Neuronal stem cell (in vitro differentiated cells): ENCODE measurements around the gene C6orf47.
A peak's percentile ranks its signal among the peaks of the same experiment; 100 is the strongest.

Source experiments
- DNase-seq: peaks from one replicate; pipeline ENCODE4 v3.0.0-alpha.2; 2013; ENCODE audit warnings: low spot score
- H2AFZ ChIP-seq: one replicate; pipeline ENCODE4 v1.6.1; 2013; ENCODE audit warnings: mild to moderate bottlenecking, low read length, inconsistent platforms
- H2AK5ac ChIP-seq: 2 replicates; pipeline ENCODE4 v1.6.1; 2013; ENCODE audit warnings: low read depth, mild to moderate bottlenecking, inconsistent platforms, low read length, moderate library complexity, mixed read lengths
- H2BK120ac ChIP-seq: 2 replicates; pipeline ENCODE4 v1.6.1; 2013; ENCODE audit warnings: low read depth, mild to moderate bottlenecking, inconsistent platforms, low read length, moderate library complexity, mixed read lengths
- H2BK12ac ChIP-seq: one replicate; pipeline ENCODE4 v1.6.1; 2013; ENCODE audit warnings: low read length, inconsistent platforms
- H2BK15ac ChIP-seq: 2 replicates; pipeline ENCODE4 v1.6.1; 2013; ENCODE audit warnings: mild to moderate bottlenecking, low read length, inconsistent platforms, mixed read lengths
- H2BK5ac ChIP-seq: one replicate; pipeline ENCODE4 v1.6.1; 2013; ENCODE audit warnings: inconsistent platforms, mild to moderate bottlenecking, low read length, moderate library complexity
- H3K14ac ChIP-seq: one replicate; pipeline ENCODE4 v1.6.1; 2013; ENCODE audit warnings: low read length, inconsistent platforms
- H3K18ac ChIP-seq: 2 replicates; pipeline ENCODE4 v1.6.1; 2013; ENCODE audit warnings: low read length, inconsistent platforms
- H3K23ac ChIP-seq: 2 replicates; pipeline ENCODE4 v1.6.1; 2013; ENCODE audit warnings: low read depth, mild to moderate bottlenecking, mixed read lengths, low read length, inconsistent platforms; ENCODE audit not compliant: poor library complexity
- H3K27ac ChIP-seq: replicated peaks from 3 replicates; pipeline ENCODE4 v1.5.1; 2013; ENCODE audit warnings: low read length, inconsistent platforms
- H3K27me3 ChIP-seq, 3 experiments: 2 replicates each; pipeline ENCODE4 v1.6.1; 2013; ENCODE audit warnings: low read length in 3 of 3, mild to moderate bottlenecking in 2 of 3, inconsistent platforms in 1 of 3, low read depth in 1 of 3, mixed read lengths in 1 of 3, moderate library complexity in 1 of 3; ENCODE audit not compliant: control insufficient read depth in 3 of 3, insufficient read depth in 3 of 3
- H3K36me3 ChIP-seq, 2 donors: replicated peaks in 1 of 2; 2 replicates each; pipeline ENCODE4 v1.6.1; 2013; ENCODE audit warnings: low read length in 2 of 2; ENCODE audit not compliant: control insufficient read depth in 2 of 2, insufficient read depth in 2 of 2
- H3K4ac ChIP-seq: 2 replicates; pipeline ENCODE4 v1.6.1; 2013; ENCODE audit warnings: inconsistent platforms, mild to moderate bottlenecking, low read length, moderate library complexity
- H3K4me1 ChIP-seq, 2 donors: 1 replicate in 1 of 2; 2 replicates in 1 of 2; pipeline ENCODE4 v1.6.1; 2013; ENCODE audit warnings: low read length in 2 of 2, low read depth in 1 of 2; ENCODE audit not compliant: control insufficient read depth in 2 of 2, insufficient read depth in 1 of 2
- H3K4me2 ChIP-seq: one replicate; pipeline ENCODE4 v1.6.1; 2013; ENCODE audit warnings: mild to moderate bottlenecking, low read length, inconsistent platforms; ENCODE audit not compliant: insufficient read depth, poor library complexity, severe bottlenecking
- H3K4me3 ChIP-seq, 2 donors: 2 replicates each; pipeline ENCODE4 v1.5.1; 2013; ENCODE audit warnings: low read length in 2 of 2, mild to moderate bottlenecking in 2 of 2, inconsistent platforms in 1 of 2, moderate library complexity in 1 of 2
- H3K79me1 ChIP-seq: one replicate; pipeline ENCODE4 v1.6.1; 2013; ENCODE audit warnings: low read depth, mild to moderate bottlenecking, inconsistent platforms, low read length, moderate library complexity
- H3K9ac ChIP-seq: one replicate; pipeline ENCODE4 v1.6.1; 2013; ENCODE audit warnings: mild to moderate bottlenecking, low read depth, low read length, inconsistent platforms; ENCODE audit not compliant: poor library complexity
- H3K9me3 ChIP-seq, 2 donors: replicated peaks in 1 of 2; 2 replicates each; pipeline versions ENCODE3 to v1.6.1; 2013; ENCODE audit warnings: low read length in 2 of 2, mild to moderate bottlenecking in 2 of 2, inconsistent platforms in 1 of 2, low read depth in 1 of 2, mixed read lengths in 1 of 2, moderate library complexity in 1 of 2; ENCODE audit not compliant: control insufficient read depth in 2 of 2, insufficient read depth in 1 of 2
- H4K8ac ChIP-seq: one replicate; pipeline ENCODE4 v1.6.1; 2013; ENCODE audit warnings: low read depth, mild to moderate bottlenecking, inconsistent platforms, low read length, moderate library complexity
- H4K91ac ChIP-seq: one replicate; pipeline ENCODE4 v1.6.1; 2013; ENCODE audit warnings: low read length, low read depth, mild to moderate bottlenecking, inconsistent platforms; ENCODE audit not compliant: poor library complexity
- WGBS, 2 donors: extraction: QIAGEN DNeasy Blood & Tissue Kit; methylation state at CpG; one replicate each; pipeline ENCODE4 v1.1.7; 2013; ENCODE audit warnings: missing lambda C conversion rate in 2 of 2, mixed read lengths in 1 of 2; ENCODE audit not compliant: insufficient read length in 2 of 2, insufficient replicate concordance in 1 of 2; ENCODE audit errors: extremely low coverage in 2 of 2; 5-methylcytosine and 5-hydroxymethylcytosine counted together

C6orf47 gene

GRCh38 chr6:31636698-31637596 lies 23.6 kb downstream of the C6orf47 start:
- Histone ChIP-seq H3K14ac (no peak overlapping the region), H3K9ac (no peak overlapping the region), H3K4ac (no peak overlapping the region), H3K4me2 (no peak overlapping the region), H3K23ac (peak overlapping the region; percentile 52), H2AFZ (no peak overlapping the region), H2BK12ac (no peak overlapping the region), H3K18ac (no peak overlapping the region), H3K79me1 (peaks cover 8% of the 10 kb centered on the region), H3K27ac (no peak overlapping the region), H2BK15ac (no peak overlapping the region), H2AK5ac (no peak overlapping the region), H3K36me3 (peaks cover 79 to 99% of the 10 kb centered on the region in 2 donors), H4K8ac (no peak overlapping the region), H4K91ac (no peak overlapping the region), H3K9me3 (no peaks in the 10 kb centered on the region), H2BK5ac (no peak overlapping the region), H2BK120ac (no peak overlapping the region), H3K4me3 (no peak overlapping the region), H3K4me1 (no peaks in the 10 kb centered on the region), H3K27me3 (no peaks in the 10 kb centered on the region)
- WGBS, 2 donors = no CpG with 5 or more reads among the region's 27 CpGs
- DNase-seq = no peak

GRCh38 chr6:31634969-31635575 lies 25.5 kb downstream of the C6orf47 start:
- Histone ChIP-seq H2BK12ac (no peak overlapping the region), H3K4me1 (no peaks in the 10 kb centered on the region), H3K36me3 (peaks cover 72 to 99% of the 10 kb centered on the region in 2 donors), H2BK5ac (no peak overlapping the region), H4K8ac (no peak overlapping the region), H3K14ac (no peak overlapping the region), H3K27me3 (no peaks in the 10 kb centered on the region), H3K18ac (no peak overlapping the region), H3K79me1 (peaks cover 10% of the 10 kb centered on the region), H4K91ac (no peak overlapping the region), H3K4ac (no peak overlapping the region), H2BK120ac (no peak overlapping the region), H3K9me3 (no peaks in the 10 kb centered on the region), H3K27ac (no peak overlapping the region), H3K23ac (no peak overlapping the region), H2AK5ac (no peak overlapping the region), H3K4me3 (no peak overlapping the region), H3K9ac (no peak overlapping the region), H3K4me2 (no peak overlapping the region), H2AFZ (no peak overlapping the region), H2BK15ac (no peak overlapping the region)
- no CpG with 5 or more reads among the region's 11 CpGs for WGBS, 2 donors
- no peak for DNase-seq

GRCh38 chr6:31634131-31634530 lies 26.4 kb downstream of the C6orf47 start:
- WGBS, 2 donors = no CpG with 5 or more reads among the region's 3 CpGs

GRCh38 chr6:31633447-31633846 lies 27.1 kb downstream of the C6orf47 start:
- H3K4me1 ChIP-seq = no peaks in the 10 kb centered on the region
- H2BK12ac ChIP-seq = no peak overlapping the region
- H4K8ac ChIP-seq = no peak overlapping the region
- no peak overlapping the region for H4K91ac ChIP-seq
- no peaks in the 10 kb centered on the region for H3K9me3 ChIP-seq
- H3K4ac ChIP-seq = no peak overlapping the region
- H3K27ac ChIP-seq = no peak overlapping the region
- H2AFZ ChIP-seq = no peak overlapping the region
- no peak overlapping the region for H2BK5ac ChIP-seq
- peaks cover 10% of the 10 kb centered on the region for H3K79me1 ChIP-seq
- no peak overlapping the region for H3K18ac ChIP-seq
- no peak for DNase-seq
- no peak overlapping the region for H2AK5ac ChIP-seq
- H3K23ac ChIP-seq = no peak overlapping the region
- no peak overlapping the region for H3K4me3 ChIP-seq
- no peak overlapping the region for H3K4me2 ChIP-seq
- H2BK15ac ChIP-seq = no peak overlapping the region
- peaks cover 73 to 99% of the 10 kb centered on the region in 2 donors for H3K36me3 ChIP-seq
- WGBS, 2 donors = no CpG with 5 or more reads among the region's 7 CpGs
- no peaks in the 10 kb centered on the region for H3K27me3 ChIP-seq
- H2BK120ac ChIP-seq = no peak overlapping the region
- H3K14ac ChIP-seq = no peak overlapping the region
- no peak overlapping the region for H3K9ac ChIP-seq

More at GRCh38 chr6:31634131-31634530, 26.4 kb downstream of the C6orf47 start:
- Histone ChIP-seq H3K14ac (no peak overlapping the region), H3K27ac (no peak overlapping the region), H4K8ac (no peak overlapping the region), H3K79me1 (peaks cover 10% of the 10 kb centered on the region), H3K9ac (no peak overlapping the region), H3K4me1 (no peaks in the 10 kb centered on the region), H3K9me3 (no peaks in the 10 kb centered on the region), H2AK5ac (no peak overlapping the region), H2BK15ac (no peak overlapping the region), H3K4me2 (no peak overlapping the region), H3K4me3 (no peak overlapping the region), H3K27me3 (no peaks in the 10 kb centered on the region), H3K4ac (no peak overlapping the region), H2AFZ (no peak overlapping the region), H2BK120ac (no peak overlapping the region), H3K18ac (no peak overlapping the region), H3K36me3 (peaks cover 69 to 99% of the 10 kb centered on the region in 2 donors), H4K91ac (no peak overlapping the region), H2BK5ac (no peak overlapping the region), H2BK12ac (no peak overlapping the region), H3K23ac (no peak overlapping the region)
- no peak for DNase-seq
